NCI-H345 treated with DMSO at 0.1 percent for 48 hours (cell line): ENCODE data around the gene PROM2.
"Not testable (repeated sequence)": the region's sequence is repeated elsewhere in the genome, so short reads cannot be mapped to it uniquely, and the experiment has no call there.

ENCODE experiments used
- DNase-seq: peaks from one replicate; lab custom pipeline; 2025; ENCODE audit not compliant: unreplicated experiment; lab: John Stamatoyannopoulos, UW

The PROM2 gene

GRCh38 chr2:95274291-95275150 is at the start of gene PROM2:
Gene PROM2, plus strand, starts transcription at chr2:95274449. Its CDS starts 137 bp downstream, at chr2:95274586.
- no peak for DNase-seq

DNA sequence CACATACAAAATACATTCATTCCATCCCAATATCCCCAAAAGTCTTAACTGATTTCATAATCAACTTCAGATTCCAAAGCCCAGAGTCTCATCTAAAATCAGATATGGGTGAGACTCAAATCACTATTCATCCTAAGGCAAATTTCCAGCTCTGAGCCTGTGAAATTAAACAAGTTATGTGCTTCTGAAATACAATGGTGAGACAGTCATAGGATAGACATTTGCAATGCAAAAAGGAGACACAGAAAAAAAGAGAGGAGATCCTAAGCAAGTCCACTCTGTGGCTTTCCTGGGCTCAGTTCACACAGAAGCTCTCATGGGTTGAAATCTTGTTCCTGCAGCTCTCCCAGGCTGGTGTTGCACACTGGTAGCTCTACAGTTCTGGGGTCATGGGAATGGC is 48.6 kb upstream of the PROM2 start:
- DNase-seq: no peak

- peak; percentile 24 for DNase-seq
Observed at GRCh38 chr2:95231723-95232122, 42.5 kb upstream of the PROM2 start.

GRCh38 chr2:95232232-95232631 is 42.0 kb upstream of the PROM2 start:
- DNase-seq: no peak

DNA sequence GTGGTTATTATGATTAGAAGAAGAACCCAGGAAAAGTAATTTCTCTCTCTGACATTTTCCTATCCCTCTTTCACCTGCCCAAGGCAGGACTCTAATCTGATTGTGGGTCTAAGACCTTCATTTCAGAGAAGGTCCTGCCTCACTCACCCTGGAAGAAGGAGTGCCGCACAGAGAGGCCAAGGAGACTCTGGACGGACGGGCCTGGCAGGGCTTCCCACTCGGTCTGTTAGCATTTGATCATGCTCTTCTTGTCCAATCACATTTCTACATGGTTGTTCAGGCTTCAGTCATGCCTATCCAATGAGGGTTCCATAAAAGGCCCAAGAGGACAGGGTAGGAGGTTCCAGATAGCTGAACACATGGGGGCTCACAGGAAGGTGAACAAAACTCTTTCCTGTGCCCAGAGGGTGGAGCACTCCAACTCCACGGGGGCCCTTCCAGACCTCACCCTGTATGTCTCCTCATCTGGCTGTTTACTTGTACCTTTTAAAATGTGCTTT is 39.9 kb upstream of the PROM2 start:
- DNase-seq: no peak

DNA sequence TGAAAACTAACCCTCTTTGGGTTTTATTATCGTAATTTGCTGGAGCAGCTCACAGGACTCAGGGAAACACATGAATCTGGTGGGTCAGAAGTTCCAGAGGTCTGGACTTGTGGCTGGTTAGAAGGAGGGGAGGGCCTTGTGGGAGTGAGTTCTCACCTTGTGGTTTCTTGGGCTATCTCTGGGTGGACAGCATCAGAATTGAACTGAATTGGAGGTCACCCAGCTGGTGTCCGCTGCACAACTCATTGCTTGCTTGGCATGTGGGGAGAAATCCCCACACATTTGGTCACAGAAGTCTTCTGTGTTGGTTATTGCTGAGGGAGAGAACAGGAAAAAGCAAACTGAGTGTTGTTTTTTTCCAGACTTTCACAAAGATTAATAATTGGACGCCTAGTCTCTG is 39.4 kb upstream of the PROM2 start:
- DNase-seq: no peak

DNA sequence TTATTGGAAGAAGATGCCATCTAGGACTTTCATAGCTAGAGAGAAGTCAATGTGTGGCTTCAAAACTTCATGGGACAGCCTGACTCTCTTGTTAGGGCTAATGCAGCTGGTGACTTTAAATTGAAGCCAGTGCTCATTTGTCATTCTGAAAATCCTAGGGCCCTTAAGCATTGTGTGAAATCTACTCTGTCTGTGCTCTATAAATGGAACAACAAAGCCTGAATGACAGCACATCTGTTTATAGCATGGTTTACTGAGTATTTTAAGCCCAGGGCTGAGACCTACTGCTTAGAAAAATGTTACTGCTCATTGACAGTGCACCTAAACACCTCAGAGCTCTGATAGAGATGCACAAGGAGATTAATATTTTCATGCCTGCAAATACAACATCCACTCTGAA is 36.1 kb upstream of the PROM2 start:
- DNase-seq: no peak

DNA sequence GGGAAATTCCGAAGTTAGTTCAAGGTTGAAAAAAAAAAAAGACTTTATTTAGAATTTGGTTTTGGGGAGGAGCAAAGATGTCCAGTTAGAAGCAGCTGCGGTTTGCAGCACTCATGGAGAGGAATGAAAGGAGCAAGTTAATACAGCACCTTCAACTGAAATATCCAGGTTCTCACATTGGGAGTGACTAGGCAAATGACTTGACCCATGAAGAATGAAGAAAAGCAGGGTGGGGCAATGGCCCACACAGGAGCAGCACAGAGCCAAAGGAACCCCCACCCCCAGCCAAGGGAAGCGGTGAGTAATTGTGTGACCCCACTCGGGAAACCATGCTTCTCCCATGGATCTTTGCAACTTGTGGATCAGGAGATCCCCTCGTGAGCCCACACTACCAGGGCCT is 34.2 kb upstream of the PROM2 start:
- no peak for DNase-seq

GRCh38 chr2:95240556-95240955 is 33.7 kb upstream of the PROM2 start:
- no peak for DNase-seq

DNA sequence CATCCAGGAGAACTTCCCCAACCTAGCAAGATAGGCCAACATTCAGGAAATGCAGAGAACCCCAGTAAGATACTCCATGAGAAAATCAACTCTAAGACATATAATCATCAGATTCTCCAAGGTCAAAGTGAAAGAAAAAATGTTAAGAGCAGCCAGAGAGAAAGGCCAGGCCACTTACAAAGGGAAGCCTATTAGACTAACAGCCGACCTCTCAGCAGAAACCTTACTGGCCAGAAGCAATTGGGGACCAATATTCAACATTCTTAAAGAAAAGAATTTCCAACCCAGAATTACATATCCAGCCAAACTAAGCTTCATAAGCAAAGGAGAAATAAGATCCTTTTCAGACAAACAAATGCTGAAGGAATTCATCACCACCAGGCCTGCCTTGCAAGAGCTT is 32.2 kb upstream of the PROM2 start:
- DNase-seq: not testable (repeated sequence)

DNA sequence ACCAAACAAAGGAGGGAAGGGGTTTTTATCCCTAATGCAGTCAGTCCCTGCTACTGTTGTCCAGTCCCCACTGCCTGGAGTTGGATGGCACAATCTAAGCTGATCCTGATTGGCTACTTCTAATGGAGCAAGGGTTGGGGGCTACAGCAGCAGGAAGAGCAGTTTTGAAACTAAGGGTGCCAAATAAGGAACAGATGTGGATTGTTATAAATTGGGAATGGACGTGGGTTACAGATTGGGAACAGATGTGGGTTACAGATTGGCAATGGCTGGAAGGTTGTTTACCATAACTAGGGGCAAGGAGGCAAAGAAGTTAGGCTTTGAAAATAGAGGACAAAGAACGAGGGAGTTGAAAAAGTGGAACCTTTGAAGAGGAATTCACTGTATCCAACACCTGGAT is 16.0 kb upstream of the PROM2 start:
- DNase-seq: no peak

DNA sequence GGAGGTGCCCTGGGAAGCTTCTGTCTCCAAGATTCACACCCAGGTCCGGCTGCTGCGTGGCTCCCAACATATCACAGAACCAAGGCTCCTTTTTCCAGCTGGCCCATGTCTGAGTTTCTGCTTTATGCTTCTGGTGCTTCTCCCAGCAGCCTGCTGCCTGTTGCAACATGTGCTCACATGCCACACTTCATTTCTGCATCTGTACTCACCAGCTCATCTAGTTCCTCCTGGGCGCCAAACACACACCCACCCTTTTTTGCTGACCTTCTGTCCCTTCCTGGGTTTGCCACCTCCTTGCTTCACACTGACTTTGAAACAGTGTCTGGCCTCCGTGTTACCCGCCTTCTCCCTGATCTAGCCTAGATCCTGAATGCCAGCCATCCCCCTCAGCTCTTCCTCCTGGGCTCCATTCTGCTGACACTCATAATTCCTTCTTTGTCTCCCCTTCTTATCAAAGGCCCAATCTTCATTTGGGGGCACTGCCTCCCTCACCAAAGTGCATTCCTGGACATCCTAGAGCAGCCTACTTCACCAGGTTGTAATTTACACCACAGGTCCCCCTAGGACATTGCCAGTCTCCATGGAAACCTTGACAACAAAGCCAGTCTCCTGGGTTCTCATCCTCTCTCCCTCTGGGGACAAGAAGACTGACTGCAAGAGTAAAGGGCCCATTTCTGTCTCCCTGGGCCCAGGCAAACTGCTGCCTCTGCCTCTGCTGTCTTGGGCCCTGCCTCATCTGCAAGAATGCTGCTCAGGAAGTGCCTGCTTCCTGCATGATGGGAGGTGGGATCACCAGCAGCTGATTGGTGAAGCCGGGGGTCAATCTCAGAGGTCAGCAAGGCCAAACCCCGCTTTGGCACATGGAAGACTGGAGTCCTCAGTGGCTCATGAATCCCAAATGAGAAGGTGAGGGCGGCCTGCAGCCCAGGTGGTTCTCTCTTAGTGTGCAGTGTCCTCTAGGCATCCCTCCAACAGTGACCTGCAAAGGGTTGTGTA is 13.9 kb upstream of the PROM2 start:
- DNase-seq: no peak

- no peak for DNase-seq
Observed at GRCh38 chr2:95261602-95262001, 12.6 kb upstream of the PROM2 start.

GRCh38 chr2:95262896-95263542 is 11.2 kb upstream of the PROM2 start:
- no peak for DNase-seq

DNA sequence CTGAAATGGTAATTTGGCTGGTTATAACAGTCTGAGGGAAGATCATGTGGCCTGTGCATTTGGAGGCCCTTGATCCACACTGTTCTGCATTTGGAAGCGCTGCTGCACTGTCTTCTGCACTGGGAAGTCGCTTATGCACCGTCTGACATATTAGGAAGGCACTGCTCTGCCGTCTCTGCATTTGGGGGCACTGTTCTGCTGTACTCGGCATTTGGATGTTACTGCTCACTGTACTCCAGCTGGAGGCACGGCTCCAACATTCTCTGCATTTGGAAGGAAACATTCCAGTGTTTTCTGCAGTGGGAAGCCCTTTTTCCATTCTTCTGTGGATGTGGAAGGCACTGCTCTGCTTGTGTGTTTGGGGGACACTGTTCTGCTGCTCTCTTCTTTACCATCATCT is 9.6 kb upstream of the PROM2 start:
- DNase-seq: no peak

GRCh38 chr2:95265182-95265581 is 9.1 kb upstream of the PROM2 start:
- DNase-seq: no peak

GRCh38 chr2:95266781-95267430 is 7.3 kb upstream of the PROM2 start:
- DNase-seq: no peak

DNA sequence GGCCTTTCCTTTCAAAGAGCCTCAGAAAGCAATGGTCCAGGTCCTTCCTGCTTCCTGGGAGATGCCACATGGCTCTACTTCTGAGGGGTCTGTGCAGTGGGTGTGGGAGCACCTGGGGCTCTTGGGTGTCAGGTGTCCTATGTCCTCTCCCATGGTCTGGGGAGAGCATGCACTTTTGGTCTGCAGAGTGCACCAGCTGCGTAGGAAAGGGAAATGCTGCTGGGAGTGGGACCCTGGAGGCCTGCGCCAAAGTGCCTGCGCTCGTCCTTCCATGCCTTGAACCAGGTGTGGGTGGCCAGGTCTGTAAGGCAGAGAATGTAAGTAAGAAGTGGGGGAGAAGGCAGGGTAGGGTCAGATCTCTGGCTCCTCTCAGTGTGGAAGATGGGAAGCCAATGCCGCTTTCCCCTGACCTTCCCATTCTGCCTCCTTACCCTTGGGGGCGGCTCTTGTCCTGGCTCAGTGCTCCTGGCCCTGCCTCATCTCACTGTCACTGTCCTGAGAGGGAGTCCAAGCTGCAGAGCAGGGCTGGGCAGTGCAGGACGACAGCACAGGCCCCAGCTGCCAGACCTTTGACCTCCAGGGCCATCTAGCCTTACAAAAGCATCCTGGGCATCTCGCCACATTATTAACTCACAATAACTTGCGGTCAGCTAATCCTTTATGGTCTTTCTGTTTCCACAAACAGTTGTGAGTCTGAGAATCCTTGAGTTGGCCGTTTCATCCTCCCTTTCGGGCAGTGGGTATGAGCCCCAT is 6.6 kb upstream of the PROM2 start:
- DNase-seq: no peak

DNA sequence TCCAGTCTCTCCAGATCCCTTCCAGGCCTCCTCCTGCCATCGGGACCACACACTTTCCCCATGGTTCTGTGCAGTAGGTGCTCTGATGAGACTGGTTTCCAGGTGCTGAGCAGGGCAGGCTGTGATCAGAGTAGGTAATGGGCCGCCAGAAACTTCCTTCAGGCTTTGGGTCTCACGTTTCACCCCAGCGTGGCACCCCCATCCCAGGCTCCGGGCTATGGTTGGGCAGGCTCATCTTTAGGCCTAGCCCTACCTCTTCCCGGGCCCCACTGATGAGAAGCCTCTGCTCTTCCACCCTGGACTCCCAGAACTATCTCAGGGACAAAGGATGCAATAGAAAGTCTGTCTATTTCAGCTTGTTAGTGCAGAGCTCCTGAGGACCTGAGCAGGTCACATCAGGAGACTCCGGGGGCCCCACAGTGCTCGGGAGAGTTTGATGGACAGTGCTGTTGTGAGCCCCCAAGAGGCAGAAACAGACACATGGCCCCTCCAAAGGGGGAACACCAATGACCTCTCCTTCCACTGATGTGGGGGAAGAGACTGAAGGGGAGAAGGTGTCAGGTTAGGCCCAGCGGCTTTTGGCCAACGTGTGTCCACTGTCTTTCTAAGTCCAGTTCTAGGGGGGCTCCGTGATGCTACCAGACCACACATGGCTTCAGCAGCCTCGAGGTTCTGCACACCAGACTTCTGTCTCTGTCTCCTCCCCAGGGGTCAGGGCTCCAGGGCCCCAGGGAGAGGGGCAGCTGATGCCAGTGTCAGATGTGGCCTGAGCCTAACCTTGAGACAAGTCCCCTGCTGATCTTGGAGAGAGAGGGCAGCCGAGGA is 5.8 kb upstream of the PROM2 start:
- DNase-seq: no peak
